AML-193 (cell line): ENCODE measurements around the gene TET1.
"Not testable (repeated sequence)": the region's sequence is repeated elsewhere in the genome, so short reads cannot be mapped to it uniquely, and the experiment has no call there.

Experiments used
- DNase-seq, 2 experiments: peaks; one replicate each; lab custom pipeline; 2025; lab: John Stamatoyannopoulos, UW

TET1 gene

DNA sequence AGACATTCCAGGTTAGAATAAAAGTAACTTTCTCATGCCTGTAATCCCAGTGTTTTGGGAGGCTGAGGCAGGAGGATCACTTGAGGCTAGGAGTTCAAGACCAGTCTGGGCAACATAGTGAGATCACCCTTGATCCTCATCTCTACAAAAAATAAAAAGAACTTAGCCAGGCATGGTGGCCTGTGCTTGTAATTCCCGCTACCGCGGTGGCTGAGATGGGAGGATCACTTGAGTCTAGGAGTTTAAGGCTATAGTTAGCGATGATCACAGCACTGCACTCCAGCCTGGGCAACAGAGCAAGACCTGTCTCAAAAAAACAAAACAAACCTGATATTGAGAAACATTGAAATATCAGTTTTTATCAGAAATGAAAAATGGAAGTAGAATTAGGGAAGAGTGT, 4.6 kb downstream of the TET1 start:
- no peak for DNase-seq

DNA sequence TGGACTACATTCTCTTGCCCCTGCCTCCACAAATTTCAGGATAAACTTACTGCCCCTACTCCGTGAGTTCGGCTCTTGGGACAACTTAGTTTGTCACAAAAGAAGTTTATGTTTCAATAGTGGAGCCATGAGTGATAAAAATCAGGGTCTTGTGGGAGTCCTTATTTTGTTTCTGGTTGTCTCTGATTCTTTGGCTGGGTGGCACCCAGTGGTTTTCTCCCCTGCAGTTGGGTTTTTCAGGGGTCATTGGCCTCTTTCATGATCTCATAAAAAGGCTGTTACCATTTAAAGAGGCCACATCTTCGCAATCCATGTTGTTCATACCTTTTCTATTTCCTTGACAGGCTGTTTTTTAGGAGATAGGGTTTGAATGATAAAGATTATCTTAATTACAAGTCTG, 5.5 kb downstream of the TET1 start:
- no peak for DNase-seq

- no peak for DNase-seq
Measured at GRCh38 chr10:68566351-68566750, 6.2 kb downstream of the TET1 start.

GRCh38 chr10:68566955-68567354, 6.8 kb downstream of the TET1 start:
- no peak for DNase-seq

GRCh38 chr10:68572151-68572550, 12.0 kb downstream of the TET1 start:
- no peak for DNase-seq

GRCh38 chr10:68574051-68574450, 13.9 kb downstream of the TET1 start:
- DNase-seq, result no peak

DNA sequence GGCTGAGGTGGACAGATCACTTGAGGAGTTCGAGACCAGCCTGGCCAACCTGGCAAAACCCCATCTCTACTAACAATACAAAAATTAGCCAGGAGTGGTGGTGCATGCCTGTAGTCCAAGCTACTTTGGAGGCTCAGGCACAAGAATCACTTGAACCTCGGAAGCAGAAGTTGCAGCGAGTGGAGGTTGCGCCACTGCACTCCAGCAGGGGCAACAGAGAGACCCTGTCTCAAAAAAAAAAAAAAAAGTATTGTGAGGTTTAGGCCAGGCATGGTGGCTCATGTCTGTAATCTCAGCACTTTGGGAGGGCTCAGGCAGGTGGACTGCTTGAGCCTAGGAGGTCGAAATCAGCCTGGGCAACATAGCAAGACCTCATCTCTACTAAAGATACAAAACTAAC, 16.0 kb downstream of the TET1 start:
- DNase-seq, result no peak

DNA sequence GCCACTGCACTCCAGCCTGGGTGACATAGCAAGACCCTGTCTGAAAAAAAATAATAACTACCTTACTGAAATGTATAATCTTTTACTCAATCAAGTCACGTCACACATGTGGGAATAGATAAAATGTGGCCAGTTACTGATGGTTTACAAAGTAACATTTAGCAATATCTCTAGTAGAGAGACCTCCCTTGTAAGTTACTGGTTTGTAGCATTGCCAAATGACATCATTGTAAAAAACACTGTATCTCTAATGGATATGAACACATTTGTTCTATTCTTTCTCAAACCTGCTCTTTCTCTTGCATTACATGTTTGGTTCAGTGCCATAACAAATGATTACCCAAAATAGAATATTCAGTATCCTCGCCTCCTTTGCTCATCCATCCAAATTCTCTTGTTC, 18.8 kb downstream of the TET1 start:
- no peak for DNase-seq

DNA sequence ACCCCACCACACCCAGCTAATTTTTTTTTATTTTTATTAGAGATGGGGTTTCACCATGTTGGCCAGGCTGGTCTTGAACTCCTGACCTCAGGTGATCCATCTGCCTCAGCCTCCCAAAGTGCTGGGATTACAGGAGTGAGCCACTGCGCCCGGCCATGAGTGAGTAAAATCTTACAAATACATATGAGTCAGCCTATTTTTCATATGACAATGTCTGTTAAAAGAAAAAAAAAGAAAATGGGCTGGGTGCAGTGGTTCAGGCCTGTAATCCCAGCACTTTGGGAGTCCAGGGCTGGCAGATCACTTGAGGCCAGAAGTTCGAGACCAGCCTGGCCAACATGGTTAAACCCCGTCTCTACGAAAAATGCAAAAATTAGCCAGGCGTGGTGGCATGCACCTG, 24.1 kb downstream of the TET1 start:
- not testable (repeated sequence) for DNase-seq

- no peak for DNase-seq
Measured at GRCh38 chr10:68586606-68587305, 26.6 kb downstream of the TET1 start.

DNA sequence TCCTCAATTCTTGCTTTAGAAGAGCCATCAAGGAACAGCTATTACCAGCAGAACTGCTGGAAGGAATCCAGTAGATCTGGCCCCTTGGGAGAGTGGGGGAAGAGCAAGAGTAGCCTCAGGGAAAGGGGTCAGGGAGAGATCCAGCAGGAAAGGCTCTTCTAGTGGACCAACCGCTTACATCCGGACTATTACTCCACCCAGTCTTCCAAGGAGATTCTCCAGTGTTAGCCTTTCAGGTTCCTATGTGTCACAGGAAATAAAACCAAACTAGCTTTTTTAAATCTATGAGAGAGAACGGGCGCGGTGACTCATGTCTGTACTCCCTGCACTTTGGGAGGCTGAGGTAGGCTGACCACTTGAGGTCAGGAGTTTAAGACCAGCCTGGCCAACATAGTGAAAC, 34.3 kb downstream of the TET1 start:
- DNase-seq, result no peak

- no peak for DNase-seq
Measured at GRCh38 chr10:68595513-68595912, 35.4 kb downstream of the TET1 start.

- DNase-seq, result no peak
Measured at GRCh38 chr10:68597407-68597806, 37.3 kb downstream of the TET1 start.

DNA sequence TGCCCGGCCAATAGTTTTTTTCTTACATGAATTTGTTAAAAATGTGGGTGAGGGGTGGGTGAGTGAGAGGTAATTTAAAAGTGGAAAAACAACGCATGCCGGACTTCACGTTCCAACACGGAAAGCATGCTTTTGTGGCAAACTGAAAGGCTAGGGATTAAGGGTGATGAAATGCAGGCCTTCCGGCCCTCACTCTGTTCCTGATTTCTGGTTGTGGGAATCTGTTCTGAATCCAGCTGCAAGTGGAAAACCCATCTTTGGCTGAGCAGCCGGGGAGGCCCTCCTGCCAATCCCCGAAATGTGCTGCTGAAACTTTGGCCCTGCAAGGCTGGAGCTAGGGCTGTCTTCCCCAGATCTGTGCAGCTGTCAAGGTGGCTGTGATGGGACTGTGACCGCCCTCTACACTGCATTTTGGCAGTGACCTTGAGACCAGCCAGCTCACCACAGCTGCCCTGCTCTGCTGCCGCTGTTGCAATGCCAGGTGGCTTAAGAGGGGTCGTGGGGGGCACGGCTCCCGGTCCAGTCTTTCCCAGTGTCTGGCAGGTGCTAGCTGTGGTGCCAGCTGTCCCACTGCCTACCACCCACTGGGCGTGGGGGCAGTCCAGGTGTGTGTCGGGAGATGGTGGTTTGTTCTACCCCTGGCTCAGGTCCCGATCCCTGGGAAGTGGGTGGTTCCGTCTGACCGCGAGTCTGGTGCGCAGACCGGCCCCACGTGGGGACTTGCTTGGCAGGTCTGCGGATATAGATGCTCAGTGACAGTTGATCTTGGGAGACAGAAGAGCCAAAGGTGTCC, 39.0 kb downstream of the TET1 start:
- no peak for DNase-seq

- no peak for DNase-seq
Measured at GRCh38 chr10:68599771-68600040, 39.6 kb downstream of the TET1 start.

- DNase-seq, result peak; percentile 63 to 65
Measured at GRCh38 chr10:68600041-68600778, 40.1 kb downstream of the TET1 start.

- DNase-seq, result no peak
Measured at GRCh38 chr10:68601501-68602265, 41.5 kb downstream of the TET1 start.

DNA sequence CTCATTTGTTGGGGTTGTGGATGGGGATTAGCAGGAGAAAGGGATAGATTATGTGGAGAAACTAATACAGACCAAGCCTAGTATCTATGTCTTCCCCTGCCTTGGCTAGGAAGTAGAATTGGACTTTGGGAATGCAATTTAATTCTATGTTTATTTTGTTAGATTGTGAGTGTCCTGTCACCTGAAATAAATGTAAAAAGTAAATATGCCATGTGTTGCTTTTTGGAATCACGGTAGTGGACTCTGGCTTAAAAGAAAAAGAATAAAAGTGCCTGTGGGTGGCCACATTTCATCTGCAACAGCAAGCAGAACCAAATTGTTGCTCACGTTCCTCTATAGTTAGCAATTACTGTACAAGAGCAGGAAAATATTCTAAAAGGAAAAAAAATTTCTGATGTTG, 42.3 kb downstream of the TET1 start:
- no peak for DNase-seq

DNA sequence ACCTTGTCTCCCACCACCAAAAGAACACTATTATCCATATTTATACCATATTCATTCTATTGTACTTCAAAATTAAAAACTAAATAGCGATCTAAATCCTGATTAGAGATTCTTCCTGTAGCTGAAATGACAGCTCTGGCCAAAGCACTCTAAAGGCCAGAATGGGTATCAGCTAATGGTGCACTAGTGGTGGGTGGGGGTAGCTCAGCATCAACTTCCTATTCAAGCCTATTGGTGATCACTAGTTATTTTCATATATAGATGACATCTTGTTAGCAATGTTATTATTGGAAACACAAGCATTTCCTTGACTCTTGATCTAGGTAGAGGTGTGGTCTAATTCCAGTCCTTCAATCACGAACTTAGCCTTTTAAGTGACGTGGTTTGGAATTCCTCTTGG, 43.6 kb downstream of the TET1 start:
- DNase-seq, result no peak

GRCh38 chr10:68604441-68604840, 44.3 kb downstream of the TET1 start:
- DNase-seq, result no peak

DNA sequence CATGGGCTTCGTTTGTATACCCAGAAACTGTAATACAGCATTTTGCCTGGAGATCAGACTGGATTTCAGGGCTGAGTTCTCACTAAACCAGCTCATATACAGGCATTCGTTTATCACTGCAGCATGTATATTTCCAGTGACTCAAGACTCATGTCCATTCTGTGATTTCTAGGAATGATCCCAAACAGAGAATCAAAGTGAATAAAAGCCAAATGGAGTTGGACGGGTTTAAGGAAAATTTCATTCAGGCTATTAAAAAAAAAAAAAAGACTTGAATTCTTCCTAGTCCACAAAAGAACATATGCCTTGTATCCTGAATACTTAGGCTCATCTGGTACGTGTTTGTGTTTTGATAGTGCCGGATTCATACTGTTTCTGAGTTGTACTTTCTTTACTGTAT, 46.8 kb downstream of the TET1 start:
- no peak for DNase-seq

- not testable (repeated sequence) for DNase-seq
Measured at GRCh38 chr10:68610023-68610422, 49.9 kb downstream of the TET1 start.
